HepG2 (cell line): ENCODE measurements around the gene GRPEL2. TPM values are rescaled to one million over a fixed set of nuclear protein-coding genes. Genes with fewer than 3 reads are reported as not detected.

Experiments
- ATAC-seq: fragments of 200-7000 bp; cut with Tn5 transposase; 3 replicates; pipeline ENCODE4 v1.9.1; 2020; ENCODE audit warnings: mild to moderate bottlenecking, moderate library complexity
- BruUV-seq: library from RNA; stranded (reverse); fragments of 400-500 nt; replicated peaks from 2 replicates; lab custom pipeline; 2021; lab: Mats Ljungman, UMichigan
- CTCF ChIA-PET: fragments of 300-600 bp; formaldehyde crosslinking; extraction: SDS; loops from one replicate; lab custom pipeline; 2021; ENCODE audit warnings: low total read pairs, inconsistent platforms, low intra/inter-chr PET ratio; lab: Yijun Ruan, JAX
- POLR2A ChIA-PET: fragments of 350-600 bp; sonication (Branson Sonifier 250); formaldehyde crosslinking; loops from one replicate; lab custom pipeline; 2020; ENCODE audit warnings: antibody characterized with exemption, inconsistent platforms; lab: Yijun Ruan, JAX
- DNase-seq: peaks from one replicate; pipeline ENCODE4 v3.0.0-alpha.2; 2015; ENCODE audit warnings: low spot score
- FAIRE-seq: peaks from 3 replicates; lab custom pipeline; 2011; peaks lifted over from hg19 to GRCh38; lab: Jason Lieb, UNC
- H2AFZ ChIP-seq: one replicate; pipeline ENCODE4 v1.6.1; 2011; ENCODE audit warnings: low read length, inconsistent platforms
- H3K27ac ChIP-seq: fragments of 300-600 bp; 3 replicates; pipeline ENCODE4 v1.8.0; 2011; ENCODE audit warnings: mixed run types, mild to moderate bottlenecking, mixed read lengths, low read length, inconsistent platforms; ENCODE audit not compliant: insufficient read depth; ENCODE audit errors: extremely low read length
- H3K27me3 ChIP-seq, 2 experiments: fragments of 200-600 bp in 1 of 2; 2 replicates in 1 of 2; 3 replicates in 1 of 2; pipeline versions ENCODE4 v1.6.0 to v1.8.0; 2011; ENCODE audit warnings: low read length in 2 of 2, mild to moderate bottlenecking in 2 of 2, moderate library complexity in 2 of 2, inconsistent platforms in 1 of 2; ENCODE audit not compliant: insufficient read depth in 2 of 2, control insufficient read depth in 1 of 2
- H3K36me3 ChIP-seq, 2 experiments: fragments of 200-600 bp in 1 of 2; replicated peaks in 1 of 2; 2 replicates in 1 of 2; 3 replicates in 1 of 2; pipeline versions ENCODE4 v1.5.1 to v1.8.0; 2011; ENCODE audit warnings: low read length in 2 of 2, inconsistent platforms in 1 of 2; ENCODE audit not compliant: insufficient read depth in 2 of 2, control insufficient read depth in 1 of 2
- H3K4me1 ChIP-seq: 2 replicates; pipeline ENCODE4 v1.5.1; 2012; ENCODE audit warnings: low read length, inconsistent platforms; ENCODE audit not compliant: insufficient read depth
- H3K4me2 ChIP-seq: 2 replicates; pipeline ENCODE4 v1.6.0; 2011; ENCODE audit warnings: low read depth, low read length, inconsistent platforms
- H3K4me3 ChIP-seq, 3 experiments: fragments of 200-600 bp in 1 of 3; sonication (generic), shearing (Covaris generic) in 1 of 3; replicated peaks in 1 of 3; 2 replicates each; pipeline ENCODE4 v1.5.1; 2011 to 2016; ENCODE audit warnings: low read length in 3 of 3, inconsistent platforms in 2 of 3, low read depth in 2 of 3, mild to moderate bottlenecking in 2 of 3, control low read depth in 1 of 3, mixed read lengths in 1 of 3; ENCODE audit not compliant: insufficient read depth in 1 of 3
- H3K79me2 ChIP-seq: one replicate; pipeline ENCODE4 v1.6.1; 2011; ENCODE audit warnings: low read length, inconsistent platforms; ENCODE audit not compliant: insufficient read depth
- H3K9ac ChIP-seq: 2 replicates; pipeline ENCODE4 v1.6.0; 2011; ENCODE audit warnings: mild to moderate bottlenecking, low read depth, low read length, inconsistent platforms; ENCODE audit not compliant: insufficient read depth
- H3K9me3 ChIP-seq: 2 replicates; pipeline ENCODE4 v1.5.1; 2012; ENCODE audit warnings: mild to moderate bottlenecking, low read length
- H4K20me1 ChIP-seq: 2 replicates; pipeline ENCODE4 v1.6.0; 2011; ENCODE audit warnings: inconsistent platforms, mild to moderate bottlenecking, low read length, moderate library complexity; ENCODE audit not compliant: insufficient read depth
- KDM1A ChIP-seq: IDR thresholded peaks from 2 replicates; pipeline ENCODE4 v1.6.1; 2016; ENCODE audit warnings: missing compliant biosample characterization
- ZNF12 ChIP-seq: sonication (generic); formaldehyde crosslinking; IDR thresholded peaks from 2 replicates; pipeline ENCODE4 v1.5.0; 2020; ENCODE audit warnings: missing genetic modification reagents
- ZNF329 ChIP-seq: sonication (generic); formaldehyde crosslinking; IDR thresholded peaks from 2 replicates; pipeline ENCODE4 v1.9.0; 2021; ENCODE audit warnings: low read depth, mild to moderate bottlenecking, missing genetic modification reagents
- ZNF614 ChIP-seq: IDR thresholded peaks from 2 replicates; pipeline ENCODE4 v1.6.1; 2018; ENCODE audit warnings: missing biosample characterization, missing genetic modification reagents, inconsistent platforms, borderline replicate concordance
- WGBS: methylation state at CpG from one replicate; pipeline ENCODE4 v1.1.6; 2017; ENCODE audit warnings: low lambda C conversion rate; 5-methylcytosine and 5-hydroxymethylcytosine counted together
- in situ Hi-C: cut with HindIII; loops from 2 replicates; pipeline ENCODE4 v1.10.0; 2017; ENCODE audit warnings: low pct_unique_long_range_greater_than_20kb; ENCODE audit not compliant: extremely low pct_ligation_motif_present
- intact Hi-C: fragments of 100-400 bp; cut with micrococcal nuclease; formaldehyde crosslinking; loops from one replicate; pipeline ENCODE4 v1.10.0; 2022; ENCODE audit not compliant: unreplicated experiment
- polyA plus RNA-seq, 8 experiments: library from polyadenylated mRNA; depleted of rRNA in 3 of 8; stranded (reverse) in 7 of 8; unstranded in 1 of 8; fragments of >200 nt; fragmentation: Illumina TruSeq in 4 of 8; extraction: Trizol in 4 of 8; gene quantifications; 2 replicates each; pipeline versions ENCODE4 v1.2.1 to v1.2.3, GENCODE V29; 2011 to 2016; ENCODE audit warnings: low read depth in 4 of 8, missing spikeins in 1 of 8, mixed read lengths in 1 of 8; ENCODE audit not compliant: insufficient read depth in 1 of 8
- total RNA-seq, 5 experiments: library from RNA; depleted of rRNA; stranded (reverse); fragments of >200 nt; fragmentation: Illumina TruSeq; extraction: Trizol; gene quantifications; 2 replicates each; pipeline ENCODE4 v1.2.3, GENCODE V29; 2016; ENCODE audit warnings: low read depth in 1 of 5
- TF ChIP-seq, protein P1 (sequence below): sonication (generic); formaldehyde crosslinking; IDR thresholded peaks from 2 replicates; pipeline ENCODE4 v1.4.0; 2020; ENCODE audit warnings: mild to moderate bottlenecking, missing genetic modification reagents
- TF ChIP-seq, protein P2 (sequence below): sonication (generic); formaldehyde crosslinking; IDR thresholded peaks from 2 replicates; pipeline ENCODE4 v1.4.0; 2020; ENCODE audit warnings: missing genetic modification reagents, mild to moderate bottlenecking, borderline replicate concordance
- TF ChIP-seq, protein P3 (sequence below): sonication (generic); formaldehyde crosslinking; IDR thresholded peaks from 2 replicates; pipeline ENCODE4 v1.4.0; 2020; ENCODE audit warnings: missing genetic modification reagents, borderline replicate concordance

GRPEL2 gene
- total and polyA plus RNA-seq, 2 of the 13 experiments (the other 11 are each of a cell fraction or from before 2014, with no cell fraction given), result 13.1 to 16.6 TPM

DNA sequence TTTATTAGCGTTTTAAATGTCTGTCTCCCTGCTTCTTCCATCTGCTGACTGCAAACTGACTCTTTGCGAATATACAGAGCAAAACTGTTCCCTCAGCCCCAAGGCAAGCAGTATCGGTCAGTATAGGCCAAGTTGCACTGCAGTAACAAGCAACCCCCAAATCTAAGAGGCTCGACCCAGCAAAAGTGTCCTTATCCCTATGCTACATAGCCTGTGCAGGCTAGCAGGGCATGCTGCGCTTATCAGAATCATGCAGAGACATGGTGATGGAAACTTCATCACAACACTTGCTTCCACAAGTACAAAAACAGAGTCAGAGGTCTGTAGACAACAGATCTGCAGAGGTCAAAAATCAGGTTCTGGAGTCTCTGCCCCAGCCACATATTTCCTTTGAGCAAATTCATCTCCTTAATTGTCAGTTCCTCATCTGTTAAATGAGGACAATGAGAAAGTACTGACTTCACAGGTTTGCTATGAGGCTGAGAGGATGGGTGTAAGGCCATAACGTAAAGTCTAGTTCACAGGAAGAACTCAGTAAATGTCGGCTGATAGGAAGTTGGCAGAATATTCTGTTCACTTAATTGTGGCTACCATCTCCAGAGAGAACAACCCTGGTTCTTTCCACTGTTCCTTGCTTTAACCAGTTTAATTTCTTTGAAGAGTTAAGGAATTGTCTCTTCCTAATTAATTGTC is 43.3 kb downstream of the GRPEL2 start:
- in situ Hi-C loops, result loop anchor here (10.0 kb wide), 1 partner anchor 46 kb away; no protein-coding TSS in a partner anchor
- no peaks in the 10 kb centered on the region for H3K36me3 ChIP-seq
- peaks cover 31% of the 10 kb centered on the region for H3K4me1 ChIP-seq
- ChIA-PET CTCF (no interaction called here), POLR2A (no interaction called here)
- TF ChIP-seq ZNF329 (CRISPR knock-in tag), result no peak
- peak; percentile 98 for TF ChIP-seq ZNF12 (CRISPR knock-in tag)
- no peak overlapping the region for H3K9ac ChIP-seq
- intact Hi-C loops, result no loop called here
- peaks cover 2 to 5% of the 10 kb centered on the region in 2 experiments; a peak in 2 of 5 replicates for H3K27me3 ChIP-seq
- no peak for ATAC-seq
- H3K79me2 ChIP-seq, result no peaks in the 10 kb centered on the region
- no peak for FAIRE-seq
- WGBS, result 60% methylated on average over 7 of the region's 7 CpGs
- H3K4me2 ChIP-seq, result no peak overlapping the region
- H4K20me1 ChIP-seq, result no peaks in the 10 kb centered on the region
- DNase-seq, result no peak
- no TSS peak for BruUV-seq
- no peak overlapping the region for H3K4me3 ChIP-seq
- H3K27ac ChIP-seq, result no peak overlapping the region
- H3K9me3 ChIP-seq, result no peaks in the 10 kb centered on the region
- H2AFZ ChIP-seq, result no peak overlapping the region

DNA sequence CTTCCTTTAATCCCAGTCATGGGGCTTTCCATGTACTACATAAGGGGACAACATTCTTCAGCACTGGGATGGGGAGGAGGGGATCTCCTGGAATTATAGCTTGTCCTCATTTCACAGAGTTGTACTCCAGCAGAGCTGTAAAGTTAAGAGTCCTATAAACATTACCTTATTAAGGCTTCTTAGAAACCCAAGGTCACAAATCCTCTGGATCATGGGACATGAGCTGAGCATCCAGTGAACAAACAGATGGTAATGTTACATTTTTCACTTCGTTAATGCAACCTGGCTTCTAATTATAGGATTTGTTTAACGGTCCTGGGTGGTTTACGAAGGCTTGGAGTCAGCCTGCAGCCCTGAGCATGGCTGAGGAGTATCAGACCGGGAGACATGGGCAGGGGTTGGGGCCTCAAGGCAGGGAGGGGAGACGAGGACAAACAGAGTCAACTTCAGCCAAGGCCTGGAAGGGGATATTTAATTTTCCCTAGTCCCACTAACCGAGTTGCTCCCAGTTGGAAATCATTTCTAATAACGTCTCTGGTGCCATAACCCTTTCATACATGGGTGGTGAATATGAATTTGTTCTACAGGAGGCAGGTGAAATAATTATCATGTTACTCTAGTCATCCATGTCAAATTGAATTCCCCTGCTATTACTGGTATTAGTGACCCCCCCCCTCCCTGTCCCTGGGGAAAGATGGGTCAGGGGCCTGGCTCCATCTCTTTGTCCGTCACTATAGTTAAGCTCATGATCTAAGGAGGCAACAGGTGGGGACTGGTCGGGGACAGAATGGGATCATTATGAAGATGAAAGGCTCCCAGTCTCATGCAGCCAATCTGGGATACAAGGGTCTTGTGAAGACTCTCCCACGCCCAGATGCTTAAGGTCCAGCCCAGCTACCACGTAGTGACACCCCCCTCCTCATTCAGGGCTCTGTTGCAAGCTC is 44.5 kb downstream of the GRPEL2 start:
- H3K4me3 ChIP-seq, result no peak overlapping the region
- in situ Hi-C loops (loop anchor here (10.0 kb wide), 1 partner anchor 45 kb away; no protein-coding TSS in a partner anchor), intact Hi-C loops (no loop called here)
- H4K20me1 ChIP-seq, result no peaks in the 10 kb centered on the region
- 18% methylated on average over 7 of the region's 11 CpGs for WGBS
- no peak overlapping the region for H3K27ac ChIP-seq
- ATAC-seq (no peak), DNase-seq (no peak), FAIRE-seq (no peak)
- ChIA-PET POLR2A (no interaction called here), CTCF (no interaction called here)
- H3K4me1 ChIP-seq, result peaks cover 29% of the 10 kb centered on the region
- BruUV-seq, result no TSS peak
- H3K27me3 ChIP-seq, result peaks cover 2 to 5% of the 10 kb centered on the region in 2 experiments; a peak in 2 of 5 replicates
- no peaks in the 10 kb centered on the region for H3K36me3 ChIP-seq
- no peak overlapping the region for H2AFZ ChIP-seq
- no peak overlapping the region for H3K9ac ChIP-seq
- H3K4me2 ChIP-seq, result no peak overlapping the region
- H3K9me3 ChIP-seq, result no peaks in the 10 kb centered on the region
- no peaks in the 10 kb centered on the region for H3K79me2 ChIP-seq
- TF ChIP-seq ZNF614 (CRISPR knock-in tag) (no peak), KDM1A (CRISPR knock-in tag) (no peak)
- TF ChIP-seq, protein P1, sequence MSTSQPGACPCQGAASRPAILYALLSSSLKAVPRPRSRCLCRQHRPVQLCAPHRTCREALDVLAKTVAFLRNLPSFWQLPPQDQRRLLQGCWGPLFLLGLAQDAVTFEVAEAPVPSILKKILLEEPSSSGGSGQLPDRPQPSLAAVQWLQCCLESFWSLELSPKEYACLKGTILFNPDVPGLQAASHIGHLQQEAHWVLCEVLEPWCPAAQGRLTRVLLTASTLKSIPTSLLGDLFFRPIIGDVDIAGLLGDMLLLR (CRISPR knock-in tag), result no peak
- TF ChIP-seq, protein P2, sequence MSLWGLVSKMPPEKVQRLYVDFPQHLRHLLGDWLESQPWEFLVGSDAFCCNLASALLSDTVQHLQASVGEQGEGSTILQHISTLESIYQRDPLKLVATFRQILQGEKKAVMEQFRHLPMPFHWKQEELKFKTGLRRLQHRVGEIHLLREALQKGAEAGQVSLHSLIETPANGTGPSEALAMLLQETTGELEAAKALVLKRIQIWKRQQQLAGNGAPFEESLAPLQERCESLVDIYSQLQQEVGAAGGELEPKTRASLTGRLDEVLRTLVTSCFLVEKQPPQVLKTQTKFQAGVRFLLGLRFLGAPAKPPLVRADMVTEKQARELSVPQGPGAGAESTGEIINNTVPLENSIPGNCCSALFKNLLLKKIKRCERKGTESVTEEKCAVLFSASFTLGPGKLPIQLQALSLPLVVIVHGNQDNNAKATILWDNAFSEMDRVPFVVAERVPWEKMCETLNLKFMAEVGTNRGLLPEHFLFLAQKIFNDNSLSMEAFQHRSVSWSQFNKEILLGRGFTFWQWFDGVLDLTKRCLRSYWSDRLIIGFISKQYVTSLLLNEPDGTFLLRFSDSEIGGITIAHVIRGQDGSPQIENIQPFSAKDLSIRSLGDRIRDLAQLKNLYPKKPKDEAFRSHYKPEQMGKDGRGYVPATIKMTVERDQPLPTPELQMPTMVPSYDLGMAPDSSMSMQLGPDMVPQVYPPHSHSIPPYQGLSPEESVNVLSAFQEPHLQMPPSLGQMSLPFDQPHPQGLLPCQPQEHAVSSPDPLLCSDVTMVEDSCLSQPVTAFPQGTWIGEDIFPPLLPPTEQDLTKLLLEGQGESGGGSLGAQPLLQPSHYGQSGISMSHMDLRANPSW (CRISPR knock-in tag), result no peak
- TF ChIP-seq, protein P3, sequence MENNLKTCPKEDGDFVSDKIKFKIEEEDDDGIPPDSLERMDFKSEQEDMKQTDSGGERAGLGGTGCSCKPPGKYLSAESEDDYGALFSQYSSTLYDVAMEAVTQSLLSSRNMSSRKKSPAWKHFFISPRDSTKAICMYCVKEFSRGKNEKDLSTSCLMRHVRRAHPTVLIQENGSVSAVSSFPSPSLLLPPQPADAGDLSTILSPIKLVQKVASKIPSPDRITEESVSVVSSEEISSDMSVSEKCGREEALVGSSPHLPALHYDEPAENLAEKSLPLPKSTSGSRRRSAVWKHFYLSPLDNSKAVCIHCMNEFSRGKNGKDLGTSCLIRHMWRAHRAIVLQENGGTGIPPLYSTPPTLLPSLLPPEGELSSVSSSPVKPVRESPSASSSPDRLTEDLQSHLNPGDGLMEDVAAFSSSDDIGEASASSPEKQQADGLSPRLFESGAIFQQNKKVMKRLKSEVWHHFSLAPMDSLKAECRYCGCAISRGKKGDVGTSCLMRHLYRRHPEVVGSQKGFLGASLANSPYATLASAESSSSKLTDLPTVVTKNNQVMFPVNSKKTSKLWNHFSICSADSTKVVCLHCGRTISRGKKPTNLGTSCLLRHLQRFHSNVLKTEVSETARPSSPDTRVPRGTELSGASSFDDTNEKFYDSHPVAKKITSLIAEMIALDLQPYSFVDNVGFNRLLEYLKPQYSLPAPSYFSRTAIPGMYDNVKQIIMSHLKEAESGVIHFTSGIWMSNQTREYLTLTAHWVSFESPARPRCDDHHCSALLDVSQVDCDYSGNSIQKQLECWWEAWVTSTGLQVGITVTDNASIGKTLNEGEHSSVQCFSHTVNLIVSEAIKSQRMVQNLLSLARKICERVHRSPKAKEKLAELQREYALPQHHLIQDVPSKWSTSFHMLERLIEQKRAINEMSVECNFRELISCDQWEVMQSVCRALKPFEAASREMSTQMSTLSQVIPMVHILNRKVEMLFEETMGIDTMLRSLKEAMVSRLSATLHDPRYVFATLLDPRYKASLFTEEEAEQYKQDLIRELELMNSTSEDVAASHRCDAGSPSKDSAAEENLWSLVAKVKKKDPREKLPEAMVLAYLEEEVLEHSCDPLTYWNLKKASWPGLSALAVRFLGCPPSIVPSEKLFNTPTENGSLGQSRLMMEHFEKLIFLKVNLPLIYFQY (CRISPR knock-in tag), result no peak
